ENCODE data around the gene TUSC2. TPM values are rescaled to one million over a fixed set of nuclear protein-coding genes. Genes with fewer than 3 reads are reported as not detected.
A peak's percentile ranks its signal among the peaks of the same experiment; 100 is the strongest.

TUSC2 gene
- total and polyA plus RNA-seq, 2 of the 13 experiments (the other 11 are each of a cell fraction or from before 2014, with no cell fraction given) = 36.7 to 39.1 TPM

DNA sequence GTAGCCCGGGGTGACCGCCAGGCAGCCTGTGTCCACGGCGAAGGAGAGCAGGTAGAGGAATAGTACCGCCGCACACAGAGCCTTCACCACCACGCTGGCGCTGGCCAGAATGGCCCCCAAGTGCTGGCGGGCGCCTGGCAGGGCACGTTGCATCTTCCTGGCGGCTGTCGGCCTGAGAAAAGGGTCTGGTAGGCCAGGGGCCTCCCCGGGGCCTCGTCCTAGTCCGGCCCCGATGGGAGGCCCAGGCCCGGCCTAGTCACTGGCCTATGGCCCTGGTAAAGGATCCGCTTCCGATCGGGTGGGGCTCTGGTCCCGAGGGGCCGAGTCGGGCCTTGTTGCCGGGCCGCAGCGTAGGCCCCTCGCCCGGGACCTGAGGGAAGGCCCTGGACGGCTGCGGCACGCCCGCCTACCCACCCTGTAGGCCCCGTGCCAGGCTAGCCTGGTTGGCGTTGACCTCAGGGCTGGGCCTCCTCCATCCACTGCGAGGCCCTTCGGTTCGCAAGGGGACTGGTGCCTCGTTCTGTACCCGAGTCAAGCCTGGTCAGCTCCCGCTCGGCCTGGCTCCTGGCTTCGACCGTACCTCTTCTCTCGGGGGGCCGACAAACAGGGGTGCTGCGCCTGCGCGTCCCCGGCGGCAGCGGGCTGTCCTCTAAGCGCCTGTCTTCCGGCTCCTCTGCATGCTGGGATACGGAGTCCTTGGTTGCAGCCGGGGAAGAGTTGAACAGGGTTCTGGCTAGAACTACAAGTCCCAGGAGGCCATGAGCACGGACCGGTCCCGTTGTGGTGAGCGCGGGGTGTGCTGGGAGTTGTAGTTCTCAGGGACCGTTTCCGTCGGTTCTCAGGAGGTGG lies 31.1 kb upstream of the TUSC2 start, which contains the start of gene TMEM115:
Gene TMEM115 (minus strand): TSS at position 611 of the 849 bp plus-strand sequence. CDS start 458 bp downstream, at position 153.
- FAIRE-seq (peak; percentile 96), DNase-seq (ENCODE audit: low spot score) (peak; percentile 97), ATAC-seq (peak; percentile 97)
- in situ Hi-C loops (cut with HindIII; ENCODE audit: extremely low pct_ligation_motif_present, low pct_unique_long_range_greater_than_20kb) = no loop called here
- no peaks in the 10 kb centered on the region for H3K9me3 ChIP-seq (ENCODE audit: low read length)
- WGBS (ENCODE audit: low lambda C conversion rate) = 0% methylated on average over 10 of the region's 64 CpGs
- H3K4me1 ChIP-seq (ENCODE audit: insufficient read depth, low read length) = peaks cover 37% of the 10 kb centered on the region
- H3K4me2 ChIP-seq (ENCODE audit: low read depth, low read length) = peak within 1 kb of the TSS; percentile 94
- H2AFZ ChIP-seq (ENCODE audit: low read length) = peak within 1 kb of the TSS; percentile 67
- BruUV-seq (replicated peaks) = TSS peak; percentile 70
- H3K4me3 ChIP-seq (replicated peaks in 1 of 3; ENCODE audit: insufficient read depth in 1 of 3, low read depth in 2 of 3, low read length in 3 of 3) = peak within 1 kb of the TSS; percentile 76 to 91 (median 88)
- ChIA-PET POLR2A (interaction anchor here (1.0 to 1.2 kb wide), 2 partner anchors 9 to 22 kb away, joined by 3 to 10 read pairs; partner anchors contain the start of genes CYB561D2 and NPRL2), CTCF (ENCODE audit: low intra/inter-chr PET ratio, low total read pairs) (no interaction called here)
- peaks cover 25% of the 10 kb centered on the region for H4K20me1 ChIP-seq (ENCODE audit: insufficient read depth, low read length)
- intact Hi-C loops (cut with micrococcal nuclease; ENCODE audit: unreplicated experiment) = no loop called here
- peaks cover 3 to 15% of the 10 kb centered on the region in 2 experiments; a peak in 2 of 5 replicates for H3K27me3 ChIP-seq (ENCODE audit: control insufficient read depth in 1 of 2, insufficient read depth in 2 of 2, low read length in 2 of 2)
- peak within 1 kb of the TSS; percentile 66 for H3K27ac ChIP-seq (ENCODE audit: extremely low read length, insufficient read depth, low read length)
- H3K36me3 ChIP-seq (replicated peaks in 1 of 2; ENCODE audit: control insufficient read depth in 1 of 2, insufficient read depth in 2 of 2, low read length in 2 of 2) = peaks cover 6 to 20% of the 10 kb centered on the region in 2 experiments; a peak in 4 of 5 replicates
- peaks cover 39% of the 10 kb centered on the region for H3K79me2 ChIP-seq (ENCODE audit: insufficient read depth, low read length)
- peak within 1 kb of the TSS; percentile 91 for H3K9ac ChIP-seq (ENCODE audit: insufficient read depth, low read depth, low read length)
- TF ChIP-seq, protein P1, sequence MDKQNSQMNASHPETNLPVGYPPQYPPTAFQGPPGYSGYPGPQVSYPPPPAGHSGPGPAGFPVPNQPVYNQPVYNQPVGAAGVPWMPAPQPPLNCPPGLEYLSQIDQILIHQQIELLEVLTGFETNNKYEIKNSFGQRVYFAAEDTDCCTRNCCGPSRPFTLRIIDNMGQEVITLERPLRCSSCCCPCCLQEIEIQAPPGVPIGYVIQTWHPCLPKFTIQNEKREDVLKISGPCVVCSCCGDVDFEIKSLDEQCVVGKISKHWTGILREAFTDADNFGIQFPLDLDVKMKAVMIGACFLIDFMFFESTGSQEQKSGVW (CRISPR knock-in tag; IDR thresholded peaks at IDR 0.05; ENCODE audit: borderline replicate concordance) = no peak
- TF ChIP-seq MIER3 (CRISPR knock-in tag; IDR thresholded peaks at IDR 0.05; ENCODE audit: borderline replicate concordance) (peak; percentile 84; the same call in 1 of the 2 replicates), SOX6 (IDR thresholded peaks at IDR 0.05) (no peak), SOX6 (CRISPR knock-in tag; IDR thresholded peaks at IDR 0.05) (peak; percentile 48; the same call in 1 of the 2 replicates), ZFAT (CRISPR knock-in tag; conservative IDR thresholded peaks at IDR 0.05) (no peak), MYNN (CRISPR knock-in tag; IDR thresholded peaks at IDR 0.05; ENCODE audit: low read depth) (no peak), ZNF570 (CRISPR knock-in tag; IDR thresholded peaks at IDR 0.05; ENCODE audit: borderline replicate concordance) (no peak), ERF (CRISPR knock-in tag; IDR thresholded peaks at IDR 0.05) (peak; percentile 84)
- TF ChIP-seq, protein P2, sequence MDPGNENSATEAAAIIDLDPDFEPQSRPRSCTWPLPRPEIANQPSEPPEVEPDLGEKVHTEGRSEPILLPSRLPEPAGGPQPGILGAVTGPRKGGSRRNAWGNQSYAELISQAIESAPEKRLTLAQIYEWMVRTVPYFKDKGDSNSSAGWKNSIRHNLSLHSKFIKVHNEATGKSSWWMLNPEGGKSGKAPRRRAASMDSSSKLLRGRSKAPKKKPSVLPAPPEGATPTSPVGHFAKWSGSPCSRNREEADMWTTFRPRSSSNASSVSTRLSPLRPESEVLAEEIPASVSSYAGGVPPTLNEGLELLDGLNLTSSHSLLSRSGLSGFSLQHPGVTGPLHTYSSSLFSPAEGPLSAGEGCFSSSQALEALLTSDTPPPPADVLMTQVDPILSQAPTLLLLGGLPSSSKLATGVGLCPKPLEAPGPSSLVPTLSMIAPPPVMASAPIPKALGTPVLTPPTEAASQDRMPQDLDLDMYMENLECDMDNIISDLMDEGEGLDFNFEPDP (CRISPR knock-in tag; conservative IDR thresholded peaks at IDR 0.05) = 0 out of 2 replicates have a peak, but pooled peaks have one; percentile 92
- TF ChIP-seq, protein P3, sequence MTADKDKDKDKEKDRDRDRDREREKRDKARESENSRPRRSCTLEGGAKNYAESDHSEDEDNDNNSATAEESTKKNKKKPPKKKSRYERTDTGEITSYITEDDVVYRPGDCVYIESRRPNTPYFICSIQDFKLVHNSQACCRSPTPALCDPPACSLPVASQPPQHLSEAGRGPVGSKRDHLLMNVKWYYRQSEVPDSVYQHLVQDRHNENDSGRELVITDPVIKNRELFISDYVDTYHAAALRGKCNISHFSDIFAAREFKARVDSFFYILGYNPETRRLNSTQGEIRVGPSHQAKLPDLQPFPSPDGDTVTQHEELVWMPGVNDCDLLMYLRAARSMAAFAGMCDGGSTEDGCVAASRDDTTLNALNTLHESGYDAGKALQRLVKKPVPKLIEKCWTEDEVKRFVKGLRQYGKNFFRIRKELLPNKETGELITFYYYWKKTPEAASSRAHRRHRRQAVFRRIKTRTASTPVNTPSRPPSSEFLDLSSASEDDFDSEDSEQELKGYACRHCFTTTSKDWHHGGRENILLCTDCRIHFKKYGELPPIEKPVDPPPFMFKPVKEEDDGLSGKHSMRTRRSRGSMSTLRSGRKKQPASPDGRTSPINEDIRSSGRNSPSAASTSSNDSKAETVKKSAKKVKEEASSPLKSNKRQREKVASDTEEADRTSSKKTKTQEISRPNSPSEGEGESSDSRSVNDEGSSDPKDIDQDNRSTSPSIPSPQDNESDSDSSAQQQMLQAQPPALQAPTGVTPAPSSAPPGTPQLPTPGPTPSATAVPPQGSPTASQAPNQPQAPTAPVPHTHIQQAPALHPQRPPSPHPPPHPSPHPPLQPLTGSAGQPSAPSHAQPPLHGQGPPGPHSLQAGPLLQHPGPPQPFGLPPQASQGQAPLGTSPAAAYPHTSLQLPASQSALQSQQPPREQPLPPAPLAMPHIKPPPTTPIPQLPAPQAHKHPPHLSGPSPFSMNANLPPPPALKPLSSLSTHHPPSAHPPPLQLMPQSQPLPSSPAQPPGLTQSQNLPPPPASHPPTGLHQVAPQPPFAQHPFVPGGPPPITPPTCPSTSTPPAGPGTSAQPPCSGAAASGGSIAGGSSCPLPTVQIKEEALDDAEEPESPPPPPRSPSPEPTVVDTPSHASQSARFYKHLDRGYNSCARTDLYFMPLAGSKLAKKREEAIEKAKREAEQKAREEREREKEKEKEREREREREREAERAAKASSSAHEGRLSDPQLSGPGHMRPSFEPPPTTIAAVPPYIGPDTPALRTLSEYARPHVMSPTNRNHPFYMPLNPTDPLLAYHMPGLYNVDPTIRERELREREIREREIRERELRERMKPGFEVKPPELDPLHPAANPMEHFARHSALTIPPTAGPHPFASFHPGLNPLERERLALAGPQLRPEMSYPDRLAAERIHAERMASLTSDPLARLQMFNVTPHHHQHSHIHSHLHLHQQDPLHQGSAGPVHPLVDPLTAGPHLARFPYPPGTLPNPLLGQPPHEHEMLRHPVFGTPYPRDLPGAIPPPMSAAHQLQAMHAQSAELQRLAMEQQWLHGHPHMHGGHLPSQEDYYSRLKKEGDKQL (CRISPR knock-in tag; IDR thresholded peaks at IDR 0.05; ENCODE audit: low read depth) = no peak
- TF ChIP-seq, protein P4, sequence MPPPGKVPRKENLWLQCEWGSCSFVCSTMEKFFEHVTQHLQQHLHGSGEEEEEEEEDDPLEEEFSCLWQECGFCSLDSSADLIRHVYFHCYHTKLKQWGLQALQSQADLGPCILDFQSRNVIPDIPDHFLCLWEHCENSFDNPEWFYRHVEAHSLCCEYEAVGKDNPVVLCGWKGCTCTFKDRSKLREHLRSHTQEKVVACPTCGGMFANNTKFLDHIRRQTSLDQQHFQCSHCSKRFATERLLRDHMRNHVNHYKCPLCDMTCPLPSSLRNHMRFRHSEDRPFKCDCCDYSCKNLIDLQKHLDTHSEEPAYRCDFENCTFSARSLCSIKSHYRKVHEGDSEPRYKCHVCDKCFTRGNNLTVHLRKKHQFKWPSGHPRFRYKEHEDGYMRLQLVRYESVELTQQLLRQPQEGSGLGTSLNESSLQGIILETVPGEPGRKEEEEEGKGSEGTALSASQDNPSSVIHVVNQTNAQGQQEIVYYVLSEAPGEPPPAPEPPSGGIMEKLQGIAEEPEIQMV (CRISPR knock-in tag; IDR thresholded peaks at IDR 0.05; ENCODE audit: low read depth) = no peak
- TF ChIP-seq, protein P5, sequence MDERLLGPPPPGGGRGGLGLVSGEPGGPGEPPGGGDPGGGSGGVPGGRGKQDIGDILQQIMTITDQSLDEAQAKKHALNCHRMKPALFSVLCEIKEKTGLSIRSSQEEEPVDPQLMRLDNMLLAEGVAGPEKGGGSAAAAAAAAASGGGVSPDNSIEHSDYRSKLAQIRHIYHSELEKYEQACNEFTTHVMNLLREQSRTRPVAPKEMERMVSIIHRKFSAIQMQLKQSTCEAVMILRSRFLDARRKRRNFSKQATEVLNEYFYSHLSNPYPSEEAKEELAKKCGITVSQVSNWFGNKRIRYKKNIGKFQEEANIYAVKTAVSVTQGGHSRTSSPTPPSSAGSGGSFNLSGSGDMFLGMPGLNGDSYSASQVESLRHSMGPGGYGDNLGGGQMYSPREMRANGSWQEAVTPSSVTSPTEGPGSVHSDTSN (CRISPR knock-in tag; IDR thresholded peaks at IDR 0.05) = no peak

Data from HepG2 (cell line).